Measurements from ENCODE around the gene WDR27.

GRCh38 chr6:169575365-169575764 lies 126.5 kb downstream of the WDR27 start:
- TF ChIP-seq POLR2A (IDR thresholded peaks at IDR 0.05) = no peak
- TF ChIP-seq CTCF (IDR thresholded peaks at IDR 0.05) = no peak

Data from breast epithelium (tissue), 3 donors.